Loucy (cell line): Measurements from ENCODE around the gene PDE9A.

ENCODE experiments used
- H2AFZ ChIP-seq: fragments of 200-600 bp; sonication (generic); 2 replicates; pipeline ENCODE4 v1.6.0; 2016; ENCODE audit warnings: antibody characterized with exemption, mild to moderate bottlenecking, low read length, moderate library complexity
- H3F3A ChIP-seq: fragments of 200-600 bp; 2 replicates; pipeline ENCODE4 v1.6.0; 2016; ENCODE audit warnings: antibody characterized with exemption, low read depth, mild to moderate bottlenecking
- H3K27me3 ChIP-seq: fragments of 200-600 bp; sonication (generic); 2 replicates; pipeline ENCODE4 v1.6.1; 2014; ENCODE audit warnings: low read length, mild to moderate bottlenecking; ENCODE audit not compliant: insufficient read depth, poor library complexity, severe bottlenecking
- H3K36me3 ChIP-seq: fragments of 200-600 bp; sonication (generic); 2 replicates; pipeline ENCODE4 v1.6.1; 2016; ENCODE audit warnings: low read length; ENCODE audit not compliant: insufficient read depth
- H3K4me1 ChIP-seq: fragments of 200-600 bp; sonication (generic); 2 replicates; pipeline ENCODE4 v1.5.1; 2014; ENCODE audit warnings: low read length, mild to moderate bottlenecking; ENCODE audit not compliant: insufficient read depth, poor library complexity, severe bottlenecking
- H3K4me2 ChIP-seq: fragments of 200-600 bp; sonication (generic); 2 replicates; pipeline ENCODE4 v1.6.0; 2014; ENCODE audit warnings: antibody characterized with exemption, low read length, low read depth, mild to moderate bottlenecking; ENCODE audit not compliant: poor library complexity, severe bottlenecking
- H3K4me3 ChIP-seq: fragments of 200-600 bp; sonication (generic); 2 replicates; pipeline ENCODE4 v1.5.1; 2014; ENCODE audit warnings: low read length, mild to moderate bottlenecking, mixed read lengths; ENCODE audit not compliant: poor library complexity, severe bottlenecking
- H3K79me2 ChIP-seq: fragments of 200-600 bp; sonication (generic); 2 replicates; pipeline ENCODE4 v1.6.1; 2014; ENCODE audit warnings: low read length; ENCODE audit not compliant: insufficient read depth
- H3K9ac ChIP-seq: fragments of 200-600 bp; sonication (generic); 2 replicates; pipeline ENCODE4 v1.6.0; 2014; ENCODE audit warnings: mild to moderate bottlenecking, low read depth, low read length, moderate library complexity; ENCODE audit not compliant: poor library complexity, severe bottlenecking
- H3K9me2 ChIP-seq: fragments of 200-600 bp; sonication (generic); replicated peaks from 2 replicates; pipeline ENCODE4 v1.6.1; 2016; ENCODE audit warnings: low read depth, low read length, mixed read lengths
- H3K9me3 ChIP-seq: fragments of 200-600 bp; sonication (generic); 2 replicates; pipeline ENCODE4 v1.6.1; 2014; ENCODE audit warnings: mild to moderate bottlenecking, antibody characterized with exemption, low read length, low read depth; ENCODE audit not compliant: insufficient read depth
- H4K20me1 ChIP-seq: fragments of 200-600 bp; sonication (generic); 2 replicates; pipeline ENCODE4 v1.6.0; 2014; ENCODE audit warnings: antibody characterized with exemption, low read length, mild to moderate bottlenecking; ENCODE audit not compliant: insufficient read depth, poor library complexity, severe bottlenecking
- CTCF ChIP-seq: fragments of 200-600 bp; sonication (generic); conservative IDR thresholded peaks from 2 replicates; pipeline ENCODE4 v1.5.1; 2014; ENCODE audit warnings: mild to moderate bottlenecking, antibody characterized with exemption, low read length
- EZH2phosphoT487 ChIP-seq: fragments of 200-600 bp; IDR thresholded peaks from 2 replicates; pipeline ENCODE4 v1.6.1; 2018; ENCODE audit warnings: antibody characterized with exemption, mild to moderate bottlenecking, moderate library complexity, borderline replicate concordance

PDE9A gene

GRCh38 chr21:42680058-42680330 is 26.6 kb downstream of the PDE9A start:
- Histone ChIP-seq H3K79me2 (no peaks in the 10 kb centered on the region), H3K9me2 (no peaks in the 10 kb centered on the region), H4K20me1 (no peaks in the 10 kb centered on the region), H3K9ac (no peak overlapping the region), H2AFZ (no peak overlapping the region), H3K27me3 (no peaks in the 10 kb centered on the region), H3K4me1 (peaks cover 31% of the 10 kb centered on the region), H3K4me2 (no peak overlapping the region), H3K4me3 (no peak overlapping the region), H3F3A (no peaks in the 10 kb centered on the region), H3K9me3 (no peaks in the 10 kb centered on the region), H3K36me3 (no peaks in the 10 kb centered on the region)
- TF ChIP-seq CTCF = no peak
- no peak for TF ChIP-seq EZH2phosphoT487

GRCh38 chr21:42680429-42680828 is 27.0 kb downstream of the PDE9A start:
- H3K9me2 ChIP-seq = no peaks in the 10 kb centered on the region
- H3K4me1 ChIP-seq = peaks cover 32% of the 10 kb centered on the region
- no peak overlapping the region for H3K4me2 ChIP-seq
- H3F3A ChIP-seq = no peaks in the 10 kb centered on the region
- no peak overlapping the region for H2AFZ ChIP-seq
- H4K20me1 ChIP-seq = no peaks in the 10 kb centered on the region
- no peaks in the 10 kb centered on the region for H3K79me2 ChIP-seq
- H3K9ac ChIP-seq = no peak overlapping the region
- H3K36me3 ChIP-seq = no peaks in the 10 kb centered on the region
- no peak overlapping the region for H3K4me3 ChIP-seq
- no peak for TF ChIP-seq EZH2phosphoT487
- TF ChIP-seq CTCF = no peak
- H3K27me3 ChIP-seq = no peaks in the 10 kb centered on the region
- no peaks in the 10 kb centered on the region for H3K9me3 ChIP-seq

GRCh38 chr21:42681296-42682206 is 28.1 kb downstream of the PDE9A start:
- peaks cover 32% of the 10 kb centered on the region for H3K4me1 ChIP-seq
- no peak overlapping the region for H3K4me3 ChIP-seq
- H3K4me2 ChIP-seq = no peak overlapping the region
- H3K27me3 ChIP-seq = no peaks in the 10 kb centered on the region
- no peak for TF ChIP-seq CTCF
- no peak for TF ChIP-seq EZH2phosphoT487
- H4K20me1 ChIP-seq = no peaks in the 10 kb centered on the region
- H3K79me2 ChIP-seq = no peaks in the 10 kb centered on the region
- H3K9ac ChIP-seq = no peak overlapping the region
- H3K9me2 ChIP-seq = no peaks in the 10 kb centered on the region
- H2AFZ ChIP-seq = no peak overlapping the region
- no peaks in the 10 kb centered on the region for H3K9me3 ChIP-seq
- no peaks in the 10 kb centered on the region for H3F3A ChIP-seq
- H3K36me3 ChIP-seq = no peaks in the 10 kb centered on the region
